ENCODE results near the gene DLG4. TPM values are rescaled to one million over a fixed set of nuclear protein-coding genes. Genes with fewer than 3 reads are reported as not detected.

DLG4 gene
- total RNA-seq, 3 donors from 2014 or later (not counting 1 experiment from before 2014, with no cell fraction given): 6.7 to 11.2 (median 8.6) TPM

- H3K36me3 Mint-ChIP-seq: no peaks in the 10 kb centered on the region
- H3K27ac Mint-ChIP-seq: peak overlapping the region; percentile 97 to 99
- TF ChIP-seq, protein P1, sequence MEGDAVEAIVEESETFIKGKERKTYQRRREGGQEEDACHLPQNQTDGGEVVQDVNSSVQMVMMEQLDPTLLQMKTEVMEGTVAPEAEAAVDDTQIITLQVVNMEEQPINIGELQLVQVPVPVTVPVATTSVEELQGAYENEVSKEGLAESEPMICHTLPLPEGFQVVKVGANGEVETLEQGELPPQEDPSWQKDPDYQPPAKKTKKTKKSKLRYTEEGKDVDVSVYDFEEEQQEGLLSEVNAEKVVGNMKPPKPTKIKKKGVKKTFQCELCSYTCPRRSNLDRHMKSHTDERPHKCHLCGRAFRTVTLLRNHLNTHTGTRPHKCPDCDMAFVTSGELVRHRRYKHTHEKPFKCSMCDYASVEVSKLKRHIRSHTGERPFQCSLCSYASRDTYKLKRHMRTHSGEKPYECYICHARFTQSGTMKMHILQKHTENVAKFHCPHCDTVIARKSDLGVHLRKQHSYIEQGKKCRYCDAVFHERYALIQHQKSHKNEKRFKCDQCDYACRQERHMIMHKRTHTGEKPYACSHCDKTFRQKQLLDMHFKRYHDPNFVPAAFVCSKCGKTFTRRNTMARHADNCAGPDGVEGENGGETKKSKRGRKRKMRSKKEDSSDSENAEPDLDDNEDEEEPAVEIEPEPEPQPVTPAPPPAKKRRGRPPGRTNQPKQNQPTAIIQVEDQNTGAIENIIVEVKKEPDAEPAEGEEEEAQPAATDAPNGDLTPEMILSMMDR (IDR thresholded peaks at IDR 0.05): no peak
- peak overlapping the region; percentile 95 for H3K4me3 Mint-ChIP-seq
- Histone ChIP-seq H3K4me3 (ENCODE audit: low read length) (peak overlapping the region; percentile 89), H3K27ac (ENCODE audit: low read length) (peak overlapping the region; percentile 83), H3K36me3 (ENCODE audit: control insufficient read depth, insufficient read depth, low read length) (peaks cover 34% of the 10 kb centered on the region), H3K27me3 (ENCODE audit: control insufficient read depth, insufficient read depth, low read length) (no peaks in the 10 kb centered on the region), H3K9me3 (ENCODE audit: control insufficient read depth, insufficient read depth, low read length) (no peaks in the 10 kb centered on the region), H3K4me1 (ENCODE audit: control insufficient read depth, insufficient read depth, low read length) (peaks cover 31% of the 10 kb centered on the region)
- 2% methylated on average over 49 of the region's 49 CpGs for WGBS (ENCODE audit: insufficient coverage)
- ATAC-seq: peak; percentile 43 to 79 (median 60)
- no peaks in the 10 kb centered on the region for H3K9me3 Mint-ChIP-seq
- H3K27me3 Mint-ChIP-seq (ENCODE audit: low read depth in 2 of 2): no peaks in the 10 kb centered on the region
- peaks cover 39 to 49% of the 10 kb centered on the region in 2 donors for H3K4me1 Mint-ChIP-seq
- peak; percentile 93 to 98 for DNase-seq
- intact Hi-C loops (cut with micrococcal nuclease): loop anchor here (1.0 to 2.0 kb wide), 2 partner anchors 9 to 64 kb away; partner anchors contain the start of genes EIF5A and ELP5
These were observed 23.2 kb upstream of the DLG4 start for GRCh38 chr17:7242717-7243452.

GRCh38 chr17:7241783-7242716 lies 22.4 kb upstream of the DLG4 start, which contains the start of gene GABARAP:
Gene GABARAP, minus strand, starts transcription at chr17:7242449. Its CDS starts 119 bp downstream, at chr17:7242330.
- TF ChIP-seq, protein P1 (IDR thresholded peaks at IDR 0.05): no peak
- Mint-ChIP-seq H3K27me3 (ENCODE audit: low read depth in 2 of 2) (no peaks in the 10 kb centered on the region), H3K9me3 (no peaks in the 10 kb centered on the region), H3K27ac (peak within 1 kb of the TSS; percentile 97 to 99), H3K36me3 (no peaks in the 10 kb centered on the region), H3K4me3 (peak within 1 kb of the TSS; percentile 95), H3K4me1 (peaks cover 44 to 54% of the 10 kb centered on the region in 2 donors)
- Histone ChIP-seq H3K27me3 (ENCODE audit: control insufficient read depth, insufficient read depth, low read length) (no peaks in the 10 kb centered on the region), H3K4me3 (ENCODE audit: low read length) (peak within 1 kb of the TSS; percentile 89), H3K27ac (ENCODE audit: low read length) (peak within 1 kb of the TSS; percentile 83), H3K36me3 (ENCODE audit: control insufficient read depth, insufficient read depth, low read length) (peaks cover 33% of the 10 kb centered on the region), H3K4me1 (ENCODE audit: control insufficient read depth, insufficient read depth, low read length) (peaks cover 37% of the 10 kb centered on the region), H3K9me3 (ENCODE audit: control insufficient read depth, insufficient read depth, low read length) (no peaks in the 10 kb centered on the region)
- DNase-seq (peak; percentile 93 to 96), ATAC-seq (peak; percentile 58 to 82 (median 63))
- under 1% methylated on average over 60 of the region's 62 CpGs for WGBS (ENCODE audit: insufficient coverage)
- intact Hi-C loops (cut with micrococcal nuclease): loop anchor here (2.0 kb wide), 1 partner anchor 65 kb away; the partner anchor contains the start of gene EIF5A

- Histone ChIP-seq H3K27ac (ENCODE audit: low read length) (peak overlapping the region; percentile 83), H3K36me3 (ENCODE audit: control insufficient read depth, insufficient read depth, low read length) (peaks cover 31% of the 10 kb centered on the region), H3K4me1 (ENCODE audit: control insufficient read depth, insufficient read depth, low read length) (peaks cover 39% of the 10 kb centered on the region), H3K27me3 (ENCODE audit: control insufficient read depth, insufficient read depth, low read length) (no peaks in the 10 kb centered on the region), H3K9me3 (ENCODE audit: control insufficient read depth, insufficient read depth, low read length) (no peaks in the 10 kb centered on the region), H3K4me3 (ENCODE audit: low read length) (peak overlapping the region; percentile 89)
- TF ChIP-seq, protein P1 (IDR thresholded peaks at IDR 0.05): no peak
- intact Hi-C loops (cut with micrococcal nuclease): no loop called here
- 65% methylated on average over 9 of the region's 9 CpGs for WGBS (ENCODE audit: insufficient coverage)
- no peak for ATAC-seq
- Mint-ChIP-seq H3K9me3 (no peaks in the 10 kb centered on the region), H3K4me1 (peaks cover 49 to 61% of the 10 kb centered on the region in 2 donors), H3K27me3 (ENCODE audit: low read depth in 2 of 2) (no peaks in the 10 kb centered on the region), H3K4me3 (peak overlapping the region; percentile 95), H3K27ac (peak overlapping the region; percentile 97 to 99), H3K36me3 (no peaks in the 10 kb centered on the region)
- DNase-seq: no peak
These were observed 21.6 kb upstream of the DLG4 start for GRCh38 chr17:7241090-7241733.

Data from natural killer cell (primary cell).